ENCODE data around the gene EEF1AKMT4. TPM values are rescaled to one million over a fixed set of nuclear protein-coding genes. Genes with fewer than 3 reads are reported as not detected.

The EEF1AKMT4 gene
- total and polyA plus RNA-seq, 3 donors from 2014 or later: 10.2 to 16.9 (median 15.0) TPM

DNA sequence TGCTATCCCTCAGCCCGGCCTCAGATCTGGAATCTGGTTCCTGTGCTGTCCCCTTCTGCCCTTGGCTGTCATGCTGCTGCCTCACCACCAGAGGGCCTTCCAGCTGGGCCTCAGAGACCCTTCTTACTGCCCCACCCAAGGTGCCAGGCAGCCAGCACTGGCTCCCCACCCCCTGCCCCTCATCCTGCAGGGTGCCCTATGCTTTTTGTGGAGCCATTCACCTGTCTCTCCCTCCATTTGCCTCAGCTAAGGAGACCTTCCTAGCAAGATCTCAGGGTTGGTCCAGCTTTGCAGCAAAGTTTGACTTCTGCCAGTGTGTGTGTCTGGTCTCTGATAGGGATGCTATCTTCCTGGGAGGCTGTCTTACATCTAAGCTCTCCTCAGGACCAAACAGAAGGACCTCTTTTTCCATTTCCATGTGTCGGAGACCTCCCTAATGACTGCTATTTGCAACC, 22.0 kb upstream of the EEF1AKMT4 start:
- Histone ChIP-seq H3K36me3 (ENCODE audit: low read depth, missing control alignments) (no peaks in the 10 kb centered on the region), H3K27me3 (no peaks in the 10 kb centered on the region)

DNA sequence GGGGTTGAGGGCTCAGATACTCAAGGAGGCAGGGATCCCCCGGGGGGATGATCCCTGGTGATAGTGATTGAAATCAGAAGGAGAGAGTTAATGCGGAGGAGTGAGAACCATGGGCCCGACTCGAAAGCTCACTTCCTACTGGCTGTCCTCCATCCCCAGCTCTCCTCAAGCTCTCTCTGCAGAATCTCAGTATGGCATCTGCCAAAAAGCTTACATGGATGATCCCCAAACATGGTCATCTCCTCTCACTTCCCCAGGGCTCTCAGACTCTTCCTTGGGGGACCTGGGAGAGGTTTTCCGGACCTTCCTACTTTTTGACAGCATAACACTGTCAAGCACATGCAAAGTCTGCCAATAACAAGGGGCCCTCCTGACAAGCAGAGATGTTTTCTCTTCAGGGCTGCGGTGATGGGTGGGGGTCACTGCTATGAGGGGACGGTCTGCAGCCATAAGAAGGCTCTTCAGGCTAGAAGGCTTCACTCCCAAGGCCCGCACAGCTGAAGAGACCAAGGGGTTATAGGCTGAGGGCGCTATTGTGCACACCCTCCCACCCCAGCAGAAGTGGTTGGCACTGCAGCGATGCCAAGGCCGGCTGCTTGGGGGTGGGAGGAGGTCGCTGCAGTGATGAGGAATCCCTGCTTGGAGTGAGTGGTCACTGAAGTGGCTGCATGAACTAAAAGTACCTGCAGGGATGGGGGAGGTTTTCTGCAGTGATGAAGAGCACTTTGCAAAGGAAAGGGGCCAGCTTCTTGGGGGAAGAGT, 20.9 kb upstream of the EEF1AKMT4 start:
- no peaks in the 10 kb centered on the region for H3K27me3 ChIP-seq
- H3K36me3 ChIP-seq (ENCODE audit: low read depth, missing control alignments): no peaks in the 10 kb centered on the region
- intact Hi-C loops (cut with DNase I; ENCODE audit: low total_unique reads): no loop called here
- TF ChIP-seq, protein P1, sequence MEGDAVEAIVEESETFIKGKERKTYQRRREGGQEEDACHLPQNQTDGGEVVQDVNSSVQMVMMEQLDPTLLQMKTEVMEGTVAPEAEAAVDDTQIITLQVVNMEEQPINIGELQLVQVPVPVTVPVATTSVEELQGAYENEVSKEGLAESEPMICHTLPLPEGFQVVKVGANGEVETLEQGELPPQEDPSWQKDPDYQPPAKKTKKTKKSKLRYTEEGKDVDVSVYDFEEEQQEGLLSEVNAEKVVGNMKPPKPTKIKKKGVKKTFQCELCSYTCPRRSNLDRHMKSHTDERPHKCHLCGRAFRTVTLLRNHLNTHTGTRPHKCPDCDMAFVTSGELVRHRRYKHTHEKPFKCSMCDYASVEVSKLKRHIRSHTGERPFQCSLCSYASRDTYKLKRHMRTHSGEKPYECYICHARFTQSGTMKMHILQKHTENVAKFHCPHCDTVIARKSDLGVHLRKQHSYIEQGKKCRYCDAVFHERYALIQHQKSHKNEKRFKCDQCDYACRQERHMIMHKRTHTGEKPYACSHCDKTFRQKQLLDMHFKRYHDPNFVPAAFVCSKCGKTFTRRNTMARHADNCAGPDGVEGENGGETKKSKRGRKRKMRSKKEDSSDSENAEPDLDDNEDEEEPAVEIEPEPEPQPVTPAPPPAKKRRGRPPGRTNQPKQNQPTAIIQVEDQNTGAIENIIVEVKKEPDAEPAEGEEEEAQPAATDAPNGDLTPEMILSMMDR (IDR thresholded peaks at IDR 0.05): no peak
- no peak for TF ChIP-seq POLR2A (IDR thresholded peaks at IDR 0.05)
- H3K4me3 ChIP-seq: no peak overlapping the region
- no peaks in the 10 kb centered on the region for H3K9me3 ChIP-seq
- peaks cover 7% of the 10 kb centered on the region for H3K4me1 ChIP-seq
- no peak overlapping the region for H3K27ac ChIP-seq
- 45 to 46% methylated on average over 6 to 12 of the region's 12 CpGs for WGBS, 2 donors
- DNase-seq: no peak

More for the DNA sequence above, 22.0 kb upstream of the EEF1AKMT4 start:
- Histone ChIP-seq H3K27ac (no peak overlapping the region), H3K4me3 (no peak overlapping the region), H3K4me1 (peaks cover 7% of the 10 kb centered on the region), H3K9me3 (no peaks in the 10 kb centered on the region)
- intact Hi-C loops (cut with DNase I; ENCODE audit: low total_unique reads): no loop called here
- 63 to 75% methylated on average over 2 of the region's 2 CpGs for WGBS, 2 donors
- no peak for DNase-seq
- TF ChIP-seq, protein P1 (IDR thresholded peaks at IDR 0.05): peak in 2 of 3 experiments; percentile 44 to 68
- TF ChIP-seq POLR2A (IDR thresholded peaks at IDR 0.05): no peak

DNA sequence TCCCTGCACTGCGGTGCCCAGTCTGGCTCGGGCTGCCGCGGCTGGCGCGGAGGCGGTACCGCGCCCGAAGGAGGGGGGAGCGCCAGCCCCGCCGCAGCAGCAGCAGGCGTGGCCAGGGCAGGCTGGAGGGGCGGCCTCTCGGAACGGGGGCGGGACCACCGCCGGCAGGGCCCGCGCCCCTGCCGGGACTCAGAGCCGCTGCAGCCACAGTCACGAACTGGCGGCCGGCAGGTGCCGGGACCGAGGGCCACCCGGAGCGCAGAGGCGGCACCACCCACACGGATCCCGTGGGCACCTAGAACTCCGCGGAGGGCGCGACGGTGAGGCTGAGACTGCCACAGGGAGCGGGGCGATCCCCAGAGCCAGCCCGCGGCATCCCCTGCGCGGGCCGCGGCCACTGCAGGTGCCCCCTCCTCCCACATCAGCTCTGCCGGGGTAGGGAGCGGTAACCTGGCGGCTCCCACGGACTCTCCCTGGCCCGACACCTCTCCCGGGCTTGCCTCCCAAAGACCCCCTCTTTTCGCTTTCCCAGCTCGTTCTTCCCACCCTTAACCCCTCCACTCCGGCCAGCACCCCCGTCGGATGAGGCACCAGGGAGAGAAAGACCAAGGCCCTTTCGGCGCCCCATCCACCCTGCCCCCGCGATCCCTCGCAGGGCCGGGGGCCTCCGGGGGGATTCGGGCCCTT, 19.9 kb upstream of the EEF1AKMT4 start, which contains the start of gene VWA5B2:
TSS of gene VWA5B2 (plus strand) at position 192 of the 687 bp plus-strand sequence. CDS start 944 bp downstream, outside the sequence.
- 0 to 1% methylated on average over 3 to 21 of the region's 66 CpGs for WGBS, 2 donors

DNA sequence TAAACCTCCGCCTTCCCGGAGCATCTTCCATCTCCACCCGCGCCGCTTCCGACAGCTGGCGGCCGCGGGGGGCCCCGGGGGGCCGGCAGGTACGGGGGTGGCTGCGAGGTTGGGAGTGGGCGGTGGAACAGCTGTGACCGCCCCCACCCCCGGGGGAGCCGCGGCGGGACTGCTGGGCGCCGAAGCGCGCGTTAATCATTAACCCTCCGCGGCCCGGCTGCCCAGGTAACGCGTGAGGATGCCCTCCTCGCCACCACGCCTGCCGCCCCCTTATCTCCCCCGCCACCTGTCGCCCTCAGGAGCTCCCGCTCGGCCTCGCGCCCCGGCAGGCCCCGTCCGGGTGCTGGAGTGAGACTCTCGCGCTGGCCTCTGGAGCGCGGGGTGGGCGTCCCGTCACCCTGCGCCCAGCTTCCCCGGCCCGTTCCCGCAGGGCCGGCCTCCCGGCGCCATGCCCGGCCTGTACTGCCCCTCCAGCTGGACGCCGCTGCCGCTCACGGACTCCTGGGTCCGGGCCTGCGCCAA, 19.3 kb upstream of the EEF1AKMT4 start:
- DNase-seq: no peak
- no peaks in the 10 kb centered on the region for H3K27me3 ChIP-seq

More for the DNA sequence above, 19.9 kb upstream of the EEF1AKMT4 start, which contains the start of gene VWA5B2:
- Histone ChIP-seq H3K36me3 (ENCODE audit: low read depth, missing control alignments) (no peaks in the 10 kb centered on the region), H3K27me3 (no peaks in the 10 kb centered on the region), H3K4me1 (peaks cover 7% of the 10 kb centered on the region), H3K9me3 (no peaks in the 10 kb centered on the region), H3K4me3 (peak within 1 kb of the TSS; percentile 49 to 57), H3K27ac (no peak within 1 kb of the TSS)
- TF ChIP-seq, protein P1 (IDR thresholded peaks at IDR 0.05): peak in 1 of 3 experiments; percentile 37
- TF ChIP-seq POLR2A (IDR thresholded peaks at IDR 0.05): no peak
- intact Hi-C loops (cut with DNase I; ENCODE audit: low total_unique reads): loop anchor here (10.0 kb wide), 1 partner anchor 85 kb away; no protein-coding TSS in a partner anchor
- peak; percentile 77 for DNase-seq

More for the DNA sequence above, 19.3 kb upstream of the EEF1AKMT4 start:
- 0% methylated on average over 6 to 27 of the region's 61 CpGs for WGBS, 2 donors
- H3K36me3 ChIP-seq (ENCODE audit: low read depth, missing control alignments): no peaks in the 10 kb centered on the region
- H3K27ac ChIP-seq: no peak overlapping the region
- peaks cover 7% of the 10 kb centered on the region for H3K4me1 ChIP-seq
- TF ChIP-seq POLR2A (IDR thresholded peaks at IDR 0.05): no peak
- TF ChIP-seq, protein P1 (IDR thresholded peaks at IDR 0.05): no peak
- peak overlapping the region; percentile 49 to 57 for H3K4me3 ChIP-seq
- intact Hi-C loops (cut with DNase I; ENCODE audit: low total_unique reads): loop anchor here (10.0 kb wide), 1 partner anchor 85 kb away; no protein-coding TSS in a partner anchor
- no peaks in the 10 kb centered on the region for H3K9me3 ChIP-seq
